Activated CD4-positive, alpha-beta T cell treated with anti-CD3 and anti-CD28 coated beads, Interleukin-2, amount 50 U/mL, for 16 hours (primary cell): ENCODE data around the gene SPOP.
"Not testable (repeated sequence)": the region's sequence is repeated elsewhere in the genome, so short reads cannot be mapped to it uniquely, and the experiment has no call there.

Experiments used
- DNase-seq: peaks from one replicate; pipeline ENCODE4 v3.0.0-alpha.2; 2020

The SPOP gene

GRCh38 chr17:49570540-49571242 lies 107.2 kb downstream of the SPOP start:
- no peak for DNase-seq

GRCh38 chr17:49568695-49569047 lies 109.2 kb downstream of the SPOP start:
- not testable (repeated sequence) for DNase-seq

GRCh38 chr17:49567871-49568694 lies 109.8 kb downstream of the SPOP start:
- peak; percentile 87 for DNase-seq

- DNase-seq: no peak
Measured at GRCh38 chr17:49567104-49567521, 110.8 kb downstream of the SPOP start.

- DNase-seq: no peak
Measured at GRCh38 chr17:49566668-49567071, 111.2 kb downstream of the SPOP start.

- DNase-seq: no peak
Measured at GRCh38 chr17:49565948-49566491, 111.9 kb downstream of the SPOP start.

- DNase-seq: no peak
Measured at GRCh38 chr17:49564638-49565037, 113.3 kb downstream of the SPOP start.

- DNase-seq: peak; percentile 56
Measured at GRCh38 chr17:49557312-49558024, 120.4 kb downstream of the SPOP start.

GRCh38 chr17:49556223-49556943 lies 121.5 kb downstream of the SPOP start:
- peak; percentile 85 for DNase-seq

GRCh38 chr17:49555495-49556222 lies 122.2 kb downstream of the SPOP start:
- DNase-seq: no peak

GRCh38 chr17:49554694-49555494 lies 123.0 kb downstream of the SPOP start:
- DNase-seq: no peak

- DNase-seq: no peak
Measured at GRCh38 chr17:49553676-49554335, 124.1 kb downstream of the SPOP start.

GRCh38 chr17:49552070-49552751 lies 125.7 kb downstream of the SPOP start:
- no peak for DNase-seq

- no peak for DNase-seq
Measured at GRCh38 chr17:49551221-49552069, 126.5 kb downstream of the SPOP start.

- not testable (repeated sequence) for DNase-seq
Measured at GRCh38 chr17:49550764-49551163, 127.1 kb downstream of the SPOP start.

GRCh38 chr17:49549691-49550678 lies 127.9 kb downstream of the SPOP start:
- no peak for DNase-seq

- DNase-seq: no peak
Measured at GRCh38 chr17:49549311-49549605, 128.6 kb downstream of the SPOP start.
